AG09309 (cell line): Measurements from ENCODE around the gene KDM6A.

Experiments used
- DNase-seq: peaks from one replicate; pipeline ENCODE4 v3.0.0-alpha.2; 2010; ENCODE audit warnings: low read depth
- H3K4me3 ChIP-seq: 2 replicates; pipeline ENCODE4 v1.5.1; 2011; ENCODE audit warnings: mild to moderate bottlenecking, low read depth, low read length, moderate library complexity; ENCODE audit not compliant: control insufficient read depth
- TF ChIP-seq, protein P1 (sequence below): IDR thresholded peaks from 2 replicates; pipeline ENCODE4 v1.5.1; 2011; ENCODE audit warnings: mild to moderate bottlenecking, low read depth, low read length, inconsistent platforms; ENCODE audit not compliant: insufficient read depth, control insufficient read depth; ENCODE audit errors: missing control alignments

The KDM6A gene

DNA sequence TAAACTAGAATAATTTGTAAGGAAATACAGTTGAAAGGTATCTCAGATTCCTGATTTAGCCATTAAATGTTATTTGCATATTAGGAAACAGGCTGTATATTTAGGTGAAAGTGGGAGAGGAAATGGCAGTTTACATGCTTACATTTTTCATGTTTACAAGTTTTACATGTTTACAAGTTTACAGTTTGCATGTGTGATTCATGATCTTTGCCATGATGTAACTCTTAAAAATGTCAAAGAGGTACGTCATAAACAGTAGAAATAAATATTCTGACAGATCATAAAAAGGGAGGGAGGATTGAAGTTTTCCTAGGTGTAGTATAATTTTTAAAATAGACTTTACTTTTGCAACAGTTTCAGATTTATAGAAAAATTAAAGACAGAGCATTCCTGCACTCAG lies 45.7 kb downstream of the KDM6A start:
- no peak overlapping the region for H3K4me3 ChIP-seq
- DNase-seq, result no peak
- TF ChIP-seq, protein P1, sequence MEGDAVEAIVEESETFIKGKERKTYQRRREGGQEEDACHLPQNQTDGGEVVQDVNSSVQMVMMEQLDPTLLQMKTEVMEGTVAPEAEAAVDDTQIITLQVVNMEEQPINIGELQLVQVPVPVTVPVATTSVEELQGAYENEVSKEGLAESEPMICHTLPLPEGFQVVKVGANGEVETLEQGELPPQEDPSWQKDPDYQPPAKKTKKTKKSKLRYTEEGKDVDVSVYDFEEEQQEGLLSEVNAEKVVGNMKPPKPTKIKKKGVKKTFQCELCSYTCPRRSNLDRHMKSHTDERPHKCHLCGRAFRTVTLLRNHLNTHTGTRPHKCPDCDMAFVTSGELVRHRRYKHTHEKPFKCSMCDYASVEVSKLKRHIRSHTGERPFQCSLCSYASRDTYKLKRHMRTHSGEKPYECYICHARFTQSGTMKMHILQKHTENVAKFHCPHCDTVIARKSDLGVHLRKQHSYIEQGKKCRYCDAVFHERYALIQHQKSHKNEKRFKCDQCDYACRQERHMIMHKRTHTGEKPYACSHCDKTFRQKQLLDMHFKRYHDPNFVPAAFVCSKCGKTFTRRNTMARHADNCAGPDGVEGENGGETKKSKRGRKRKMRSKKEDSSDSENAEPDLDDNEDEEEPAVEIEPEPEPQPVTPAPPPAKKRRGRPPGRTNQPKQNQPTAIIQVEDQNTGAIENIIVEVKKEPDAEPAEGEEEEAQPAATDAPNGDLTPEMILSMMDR, result no peak

DNA sequence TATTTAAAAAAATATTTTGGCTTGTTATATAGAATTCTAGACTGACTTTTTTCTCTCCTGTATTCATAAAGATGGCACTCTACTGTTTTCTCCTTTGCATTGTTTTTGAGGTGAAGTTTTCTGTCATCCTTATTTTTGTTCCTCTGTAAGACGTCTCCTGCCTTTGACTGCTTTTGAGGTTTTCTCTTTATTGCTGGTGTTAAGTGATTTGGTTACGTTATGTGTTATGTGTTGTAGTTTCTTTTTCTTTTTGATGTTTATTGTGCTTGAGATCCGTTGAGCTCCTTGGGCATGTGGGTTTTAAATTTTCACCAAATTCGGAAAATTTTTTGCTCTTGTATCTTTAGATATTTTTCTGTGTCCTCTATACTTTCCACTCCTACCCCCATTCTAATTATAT lies 50.0 kb downstream of the KDM6A start:
- no peak for DNase-seq
- TF ChIP-seq, protein P1, result no peak
- no peak overlapping the region for H3K4me3 ChIP-seq

DNA sequence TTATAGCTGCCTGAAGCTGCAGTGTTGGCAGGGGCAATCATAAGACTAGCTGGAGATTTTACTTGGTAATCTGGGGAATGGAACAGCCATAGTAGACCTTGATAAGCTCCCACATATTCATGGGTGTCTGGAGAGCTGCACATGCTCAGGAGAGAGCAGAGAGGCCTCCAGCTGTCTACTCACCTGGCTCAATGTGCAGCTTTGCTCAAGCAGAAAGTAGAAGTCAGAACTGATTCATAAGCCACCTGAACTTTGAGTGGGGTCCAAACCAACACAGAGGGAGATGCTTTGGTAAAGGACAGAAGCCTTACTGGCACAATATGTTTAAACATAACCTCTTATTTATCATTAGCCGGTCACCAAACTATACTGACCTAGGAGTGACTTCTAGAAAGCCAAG lies 54.4 kb downstream of the KDM6A start:
- TF ChIP-seq, protein P1, result no peak

DNA sequence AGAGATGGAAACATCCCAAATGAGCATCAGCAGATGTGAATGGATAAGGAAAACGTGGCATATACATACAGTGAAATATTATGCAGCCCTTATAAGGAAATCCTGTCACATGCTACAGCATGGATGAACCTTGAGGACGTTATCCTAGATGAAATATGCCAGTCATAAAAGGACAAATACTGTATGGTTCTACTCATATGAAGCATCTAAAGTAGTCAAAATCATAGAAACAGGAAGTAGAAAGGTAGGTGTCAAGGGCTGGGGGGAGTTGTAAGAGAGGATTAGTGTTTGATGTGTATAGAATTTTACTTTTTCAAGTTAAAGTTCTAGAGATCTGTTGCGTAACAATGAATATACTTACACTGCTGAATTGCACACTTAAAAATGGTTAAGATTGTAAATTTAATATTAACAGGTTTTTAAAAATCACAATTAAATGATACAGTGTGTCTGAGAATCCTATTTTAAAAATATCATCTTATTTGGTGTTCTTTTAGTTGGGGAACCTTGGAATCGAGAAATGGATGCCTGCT lies 58.5 kb downstream of the KDM6A start:
- TF ChIP-seq, protein P1, result no peak
- no peak for DNase-seq

More for the DNA sequence above, 54.4 kb downstream of the KDM6A start:
- no peak for DNase-seq
- no peak overlapping the region for H3K4me3 ChIP-seq

DNA sequence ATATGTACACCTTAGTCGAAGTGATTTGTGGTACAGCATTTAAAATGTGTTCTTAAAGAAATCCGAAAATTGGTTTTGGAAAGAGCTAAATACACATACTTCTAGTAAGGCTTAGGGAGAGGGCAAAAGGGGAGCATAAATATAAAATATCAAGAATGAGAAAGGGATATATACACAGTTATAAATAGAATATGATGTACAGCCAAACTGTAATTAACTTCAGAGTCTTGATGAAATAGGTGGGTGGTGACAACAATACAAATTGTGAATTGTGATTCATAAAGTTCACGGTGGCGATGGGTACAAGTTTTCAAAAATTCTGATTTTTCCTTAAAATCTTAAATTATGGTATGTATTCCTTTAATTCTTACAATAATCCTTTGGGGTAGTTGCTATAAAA lies 62.2 kb downstream of the KDM6A start:
- DNase-seq, result no peak
- TF ChIP-seq, protein P1, result no peak
- H3K4me3 ChIP-seq, result no peak overlapping the region

More for the DNA sequence above, 58.5 kb downstream of the KDM6A start:
- H3K4me3 ChIP-seq, result no peak overlapping the region

DNA sequence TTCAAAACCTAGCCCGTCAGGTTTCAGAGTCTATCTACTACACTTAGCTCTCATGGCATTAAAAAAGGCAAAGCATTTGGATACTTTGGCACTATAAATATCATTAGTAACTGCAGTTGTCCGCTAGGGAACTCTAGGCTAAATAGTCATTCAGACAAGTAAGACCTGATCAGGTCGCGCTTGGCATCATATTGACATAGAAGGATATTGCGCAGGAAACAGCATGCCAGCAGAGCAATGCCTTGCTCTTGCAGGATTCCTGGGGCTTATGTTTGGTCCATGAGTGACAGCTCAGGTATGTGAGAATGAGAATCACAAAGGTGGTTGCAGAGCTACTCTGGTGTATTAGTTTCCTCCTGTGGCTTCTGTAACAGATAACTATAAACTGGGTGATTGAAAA lies 62.7 kb downstream of the KDM6A start:
- H3K4me3 ChIP-seq, result no peak overlapping the region
- no peak for DNase-seq
- TF ChIP-seq, protein P1, result no peak

DNA sequence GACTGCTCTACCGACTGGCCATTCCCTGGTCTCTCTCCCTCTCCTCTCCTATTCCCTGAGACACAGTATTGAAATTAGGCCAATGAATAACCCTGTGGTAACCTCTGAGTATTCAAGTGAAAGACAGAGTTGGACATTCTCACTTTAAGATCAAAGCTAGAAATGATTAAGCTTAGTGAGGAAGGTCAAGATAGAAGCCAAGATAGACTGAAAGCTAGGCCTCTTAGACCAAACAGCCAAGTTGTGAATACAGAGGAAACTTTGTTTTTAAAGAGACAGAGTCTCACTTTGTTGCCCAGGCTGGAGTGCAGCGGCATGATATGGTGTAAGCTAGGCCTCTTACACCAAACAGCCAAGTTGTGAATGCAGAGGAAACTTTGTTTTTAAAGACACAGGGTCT lies 64.6 kb downstream of the KDM6A start:
- TF ChIP-seq, protein P1, result no peak
- no peak overlapping the region for H3K4me3 ChIP-seq
- DNase-seq, result no peak
